ENCODE results near the gene KRT17. TPM values are rescaled to one million over a fixed set of nuclear protein-coding genes. Genes with fewer than 3 reads are reported as not detected.
"Not testable (repeated sequence)": the region's sequence is repeated elsewhere in the genome, so short reads cannot be mapped to it uniquely, and the experiment has no call there.

KRT17 gene
- total RNA-seq, 1 donor from 2014 or later, result 0.32 TPM

- DNase-seq (ENCODE audit: low read depth), result no peak
Observed at GRCh38 chr17:41595585-41595984, 28.8 kb downstream of the KRT17 start.

DNA sequence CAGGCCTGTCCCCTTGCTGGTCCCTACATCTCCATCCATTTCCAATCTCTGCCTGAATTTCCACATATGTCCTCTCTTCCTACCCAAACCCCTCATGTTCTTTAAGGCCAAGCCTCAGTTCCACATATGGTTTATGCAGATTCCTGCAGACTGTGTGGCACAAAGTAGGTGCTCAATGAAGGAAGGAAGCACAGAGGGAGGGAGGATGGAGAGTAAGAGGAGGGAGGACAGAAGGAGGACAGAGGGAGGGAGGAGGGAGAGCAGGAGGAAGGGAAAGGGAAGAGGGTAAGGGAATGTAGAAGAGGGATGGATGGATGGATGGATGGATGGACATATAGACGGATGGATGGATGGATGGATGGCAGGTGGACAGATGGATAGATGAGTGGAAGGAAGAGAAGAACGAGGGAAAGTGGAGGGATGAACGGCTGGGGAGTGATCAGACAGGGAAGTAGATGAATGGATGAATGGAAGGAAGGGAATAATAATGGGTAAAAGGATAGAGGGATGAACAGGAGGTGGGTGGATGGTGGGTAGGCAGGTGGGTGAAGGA, 29.9 kb downstream of the KRT17 start:
- DNase-seq (ENCODE audit: low read depth), result no peak

GRCh38 chr17:41593306-41593981, 30.9 kb downstream of the KRT17 start:
- no peak for DNase-seq (ENCODE audit: low read depth)

GRCh38 chr17:41592601-41593305, 31.6 kb downstream of the KRT17 start:
- no peak for DNase-seq (ENCODE audit: low read depth)

GRCh38 chr17:41589301-41589700, 35.1 kb downstream of the KRT17 start:
- no peak for DNase-seq (ENCODE audit: low read depth)

- no peak for DNase-seq (ENCODE audit: low read depth)
Observed at GRCh38 chr17:41588126-41588810, 36.1 kb downstream of the KRT17 start.

DNA sequence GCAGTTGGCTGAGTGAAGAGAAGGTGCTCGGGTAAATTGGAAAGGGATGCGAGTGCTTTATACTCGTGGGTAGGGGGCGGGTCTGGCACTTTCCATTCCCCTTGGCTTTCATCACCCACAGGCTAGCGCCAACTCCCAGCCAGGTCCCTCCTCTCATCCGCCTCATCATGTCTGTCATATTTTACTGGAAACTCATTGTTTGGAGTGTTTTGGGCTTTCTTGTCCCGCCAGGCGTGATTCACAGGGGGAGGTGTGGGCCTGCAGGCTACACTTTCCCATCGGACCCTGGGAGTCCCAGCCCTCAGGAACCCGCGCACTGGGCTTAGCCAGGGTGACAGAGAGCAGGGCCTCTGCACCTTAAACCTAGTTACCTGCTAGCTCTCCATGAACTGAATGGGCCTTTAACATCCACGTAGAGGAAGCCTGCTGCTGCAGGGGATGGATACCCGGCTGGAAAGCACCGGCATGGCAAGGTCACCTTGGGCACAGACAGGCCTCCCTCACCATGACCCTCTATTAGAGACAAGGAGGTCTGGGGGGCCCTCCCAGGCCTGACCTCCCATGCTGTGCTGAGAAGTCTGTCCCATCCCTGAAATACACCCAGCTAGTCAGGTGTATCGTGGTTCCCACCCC, 37.4 kb downstream of the KRT17 start, which contains the start of gene KRT14:
TSS of gene KRT14 (minus strand) at position 33 of the 633 bp plus-strand sequence. CDS start 61 bp downstream, outside the sequence.
- DNase-seq (ENCODE audit: low read depth), result no peak

DNA sequence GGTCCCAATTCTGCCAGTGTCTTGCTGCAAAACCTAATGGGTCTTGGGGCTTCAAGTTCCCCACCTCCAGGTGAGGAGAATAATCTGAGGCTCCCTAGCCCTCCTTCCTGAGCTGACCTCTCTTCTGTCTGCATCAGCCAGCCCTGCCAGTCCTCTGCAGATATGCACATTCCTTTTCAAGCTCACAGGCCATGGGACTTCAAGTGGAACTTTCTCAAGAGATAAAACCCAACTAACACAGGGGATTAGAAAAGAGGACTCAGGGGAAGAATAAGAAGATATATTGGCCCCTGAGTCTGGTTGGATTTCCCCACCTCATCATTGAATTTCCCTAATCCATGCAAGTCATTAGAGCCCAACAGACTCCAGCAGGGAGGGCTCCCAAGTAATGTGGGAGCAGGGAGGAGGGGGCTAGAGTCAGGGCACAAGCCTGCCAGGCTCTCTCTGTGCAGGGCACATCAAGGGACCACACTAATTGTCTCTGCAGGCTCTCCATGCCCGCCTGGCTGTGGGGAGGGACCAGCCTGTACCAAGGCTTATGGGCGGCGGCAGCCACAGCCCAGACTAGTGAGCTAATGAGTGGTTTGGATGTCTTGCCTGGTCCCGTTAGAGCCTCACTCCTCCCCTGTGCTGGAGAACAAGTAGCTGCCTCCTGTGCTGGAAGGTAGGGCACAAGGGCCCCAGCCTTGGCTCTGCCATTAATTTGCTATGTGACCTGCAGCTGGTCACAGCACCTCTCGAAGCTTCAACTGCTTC, 38.9 kb downstream of the KRT17 start:
- no peak for DNase-seq (ENCODE audit: low read depth)

GRCh38 chr17:41584331-41584927, 39.9 kb downstream of the KRT17 start:
- DNase-seq (ENCODE audit: low read depth), result not testable (repeated sequence)

DNA sequence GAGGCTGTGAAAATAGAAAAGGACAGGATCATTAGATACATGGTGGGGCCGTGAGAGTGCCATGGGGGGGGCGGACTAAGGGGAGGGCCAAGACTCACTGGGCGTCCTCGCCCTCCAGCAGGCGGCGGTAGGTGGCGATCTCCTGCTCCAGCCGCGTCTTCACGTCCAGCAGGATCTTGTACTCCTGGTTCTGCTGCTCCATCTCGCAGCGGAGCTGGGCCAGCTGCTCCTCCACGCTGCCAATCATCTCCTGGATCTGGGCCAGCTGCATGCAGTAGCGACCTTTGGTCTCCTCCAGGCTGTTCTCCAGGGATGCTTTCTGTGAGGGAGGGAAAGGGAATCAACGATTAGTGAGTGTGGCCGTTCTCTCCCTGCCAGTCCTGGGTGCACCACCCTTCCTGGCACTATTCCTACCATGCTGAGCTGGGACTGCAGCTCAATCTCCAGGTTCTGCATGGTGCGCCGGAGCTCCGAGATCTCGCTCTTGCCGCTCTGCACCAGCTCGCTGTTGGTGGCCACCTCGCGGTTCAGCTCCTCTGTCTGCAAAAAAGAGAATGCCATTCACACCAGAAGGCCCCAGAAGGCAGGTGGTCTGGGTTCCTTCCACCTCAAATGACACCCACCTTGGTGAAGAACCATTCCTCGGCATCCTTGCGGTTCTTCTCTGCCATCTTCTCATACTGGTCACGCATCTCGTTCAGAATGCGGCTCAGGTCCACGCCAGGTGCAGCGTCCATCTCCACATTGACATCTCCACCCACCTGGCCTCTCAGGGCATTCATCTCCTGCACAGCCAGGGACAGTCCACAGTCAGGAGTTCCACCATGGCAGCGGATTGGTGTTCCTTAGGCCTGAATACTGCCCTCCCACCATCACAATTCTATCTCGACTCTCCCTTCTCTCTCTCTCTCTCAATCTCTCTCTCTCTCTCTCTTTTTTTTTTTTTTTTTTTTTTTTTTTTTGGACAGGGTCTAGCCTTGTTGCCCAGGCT, 40.9 kb downstream of the KRT17 start:
- DNase-seq (ENCODE audit: low read depth), result no peak

DNA sequence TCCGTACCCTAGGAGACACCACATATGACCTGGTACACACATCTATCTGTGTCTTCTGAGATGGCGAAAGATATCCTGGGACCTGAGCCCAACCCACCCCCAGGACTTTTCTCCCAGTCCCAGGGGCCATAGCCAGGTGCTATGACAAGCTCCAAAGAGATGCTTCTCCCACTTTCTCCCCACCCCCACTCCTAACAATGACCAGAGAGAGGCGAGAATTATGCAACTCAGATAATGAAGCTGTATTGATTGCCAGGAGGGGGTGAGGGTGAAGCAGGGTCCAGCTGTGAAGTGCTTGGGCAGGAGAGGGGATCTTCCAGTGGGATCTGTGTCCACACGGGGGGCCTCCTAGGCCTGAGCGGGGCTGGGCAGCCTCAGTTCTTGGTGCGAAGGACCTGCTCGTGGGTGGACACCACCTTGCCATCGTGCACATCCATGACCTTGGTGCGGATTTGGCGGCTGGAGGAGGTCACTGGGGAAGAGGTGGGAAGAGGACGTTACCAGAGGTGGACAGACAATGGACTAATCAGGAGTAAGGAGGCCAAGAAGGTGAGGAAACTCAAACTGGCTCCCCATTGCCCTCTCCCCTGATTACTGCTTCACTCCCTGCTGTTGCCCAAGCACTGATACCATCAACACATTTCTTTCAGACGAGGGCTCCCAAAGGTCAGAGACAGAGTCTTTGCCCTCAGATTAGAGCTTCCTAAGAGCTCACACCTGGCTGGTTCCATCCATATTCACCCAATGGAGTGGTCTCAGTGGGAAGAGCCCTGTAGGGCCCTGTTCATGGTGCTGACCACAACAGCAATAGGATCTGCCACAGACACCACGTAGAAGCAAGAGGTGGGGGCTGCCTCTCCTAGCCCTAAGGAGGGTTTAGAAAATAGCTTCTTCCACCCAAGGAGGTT, 42.1 kb downstream of the KRT17 start:
- DNase-seq (ENCODE audit: low read depth), result not testable (repeated sequence)

DNA sequence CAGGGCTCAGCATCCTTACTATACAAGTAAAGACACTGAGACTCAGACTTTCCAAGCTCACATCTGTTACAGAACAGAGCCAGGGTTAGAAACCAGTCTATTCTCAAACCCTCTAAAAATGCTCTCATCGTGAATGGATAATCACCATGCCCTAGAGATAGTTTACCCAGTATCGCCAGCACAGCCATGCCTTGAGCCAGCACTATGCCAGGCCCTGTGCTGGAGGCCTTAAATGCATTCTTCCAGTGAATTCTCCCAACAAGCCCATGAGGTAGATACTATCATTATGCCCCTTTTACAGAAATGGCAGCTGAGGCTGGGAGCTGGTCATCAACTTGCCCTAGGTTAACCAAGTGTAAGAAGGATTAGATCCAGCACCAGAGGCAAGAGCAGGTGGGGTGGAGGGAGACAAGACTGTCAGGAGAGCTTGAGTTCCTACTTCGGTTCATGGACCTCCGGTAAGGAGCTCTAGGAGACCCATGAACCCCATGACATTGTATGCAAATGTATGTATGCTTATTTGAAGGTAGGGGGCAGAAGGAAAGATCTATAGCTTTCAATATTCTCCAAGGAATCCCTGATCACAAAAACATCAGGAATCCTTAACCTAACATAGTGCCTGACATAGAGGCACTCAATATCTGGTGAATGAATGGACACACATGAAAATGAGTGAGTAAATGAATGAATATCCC, 42.9 kb downstream of the KRT17 start:
- no peak for DNase-seq (ENCODE audit: low read depth)

- DNase-seq (ENCODE audit: low read depth), result no peak
Observed at GRCh38 chr17:41580687-41581365, 43.5 kb downstream of the KRT17 start.

GRCh38 chr17:41580244-41580575, 44.2 kb downstream of the KRT17 start:
- DNase-seq (ENCODE audit: low read depth), result no peak

DNA sequence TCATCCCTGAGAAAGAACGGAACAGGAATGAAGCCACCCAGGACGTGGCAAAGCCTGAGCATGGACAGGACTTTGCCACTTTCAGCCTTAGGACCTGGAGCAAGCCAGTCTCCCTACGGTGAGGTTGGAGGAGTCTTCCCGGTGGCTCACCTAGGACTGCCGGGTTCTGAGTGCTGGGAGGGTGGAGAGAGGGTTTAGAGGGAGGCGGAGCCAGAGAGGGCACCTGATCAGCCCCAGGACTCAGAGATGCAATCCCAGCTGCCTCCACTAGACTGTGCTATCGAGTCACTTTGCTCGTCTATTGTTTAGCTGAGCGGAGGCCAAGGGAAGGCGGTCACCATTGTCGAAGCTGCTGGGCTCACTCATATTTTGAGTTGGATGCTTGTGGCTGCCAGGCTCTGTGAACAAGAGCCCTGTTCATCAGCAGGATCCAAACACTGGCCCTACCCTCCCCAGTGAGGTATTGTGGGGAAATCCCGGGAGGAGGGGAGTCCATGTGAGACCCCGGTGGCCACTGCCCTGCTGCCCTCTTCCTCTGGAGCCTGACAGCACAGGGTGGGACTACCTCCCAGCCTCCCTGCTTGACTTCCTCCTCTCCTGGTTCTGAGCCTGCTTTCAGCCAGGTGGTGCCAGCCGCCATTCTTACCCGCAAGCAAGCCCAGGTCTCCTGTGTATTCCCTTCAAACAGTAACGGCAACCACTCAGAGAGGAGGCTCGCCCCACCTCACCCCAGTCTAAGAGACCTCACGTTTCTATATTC, 44.7 kb downstream of the KRT17 start:
- peak; percentile 63 for DNase-seq (ENCODE audit: low read depth)

GRCh38 chr17:41578971-41579370, 45.4 kb downstream of the KRT17 start:
- DNase-seq (ENCODE audit: low read depth), result no peak

All from myocyte (in vitro differentiated cells).